Lower leg skin (tissue), 3 donors: ENCODE results near the gene COL27A1.

Experiments used
- POLR2A ChIP-seq, 2 donors: fragments of 450-650 bp; IDR thresholded peaks; one replicate each; pipeline ENCODE4 v1.6.1; 2016 to 2017; ENCODE audit warnings: antibody characterized with exemption in 2 of 2, mild to moderate bottlenecking in 1 of 2, moderate library complexity in 1 of 2
- TF ChIP-seq, protein P1 (sequence below), 3 donors: fragments of 450-650 bp; IDR thresholded peaks; one replicate each; pipeline ENCODE4 v1.5.1; 2016; ENCODE audit warnings: antibody characterized with exemption in 3 of 3, mild to moderate bottlenecking in 3 of 3, moderate library complexity in 2 of 3

DNA sequence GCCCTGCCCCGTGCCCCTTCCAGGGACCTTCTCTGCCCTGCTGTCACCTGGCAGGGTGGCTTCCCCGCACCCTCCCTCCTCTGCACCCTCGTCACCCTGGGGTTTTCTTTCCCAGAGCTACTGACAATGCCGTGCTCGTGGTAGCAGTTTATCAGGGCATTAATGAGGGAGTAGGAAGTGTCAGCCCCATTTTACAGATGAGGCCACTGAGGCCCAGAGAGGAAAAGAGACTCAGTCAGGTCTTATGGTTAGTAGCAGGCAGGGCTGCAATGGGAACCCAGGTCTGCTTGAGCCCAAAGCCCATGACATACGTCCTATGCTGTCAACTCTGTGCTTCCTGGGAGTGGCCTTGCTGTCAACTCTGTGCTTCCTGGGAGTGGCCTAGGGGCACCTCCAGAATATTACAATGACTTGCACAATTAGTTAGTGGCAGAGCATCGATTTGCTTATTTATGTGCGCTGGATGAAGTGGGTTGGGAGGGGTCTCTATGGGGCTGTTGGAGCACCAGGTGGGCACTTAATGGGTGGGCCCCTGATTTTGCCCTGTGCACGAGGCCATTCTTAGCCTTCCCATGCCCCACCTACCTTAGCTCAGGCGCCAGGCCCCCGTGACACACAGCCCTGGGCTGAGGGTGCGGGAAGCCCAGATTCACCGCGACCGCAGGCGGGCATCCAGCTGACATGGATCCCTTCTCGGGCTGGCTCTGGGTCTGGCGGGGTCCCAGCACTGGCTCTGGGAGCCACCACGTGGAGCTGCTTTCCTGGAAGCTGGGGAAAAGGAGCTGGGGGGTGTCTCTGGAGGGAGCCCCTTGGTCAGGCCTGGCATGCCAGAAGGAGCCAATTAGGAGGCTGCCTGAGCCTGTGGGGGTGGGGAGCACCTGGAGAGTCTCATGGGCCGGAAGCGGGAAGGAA lies 85.6 kb downstream of the COL27A1 start:
- TF ChIP-seq, protein P1, sequence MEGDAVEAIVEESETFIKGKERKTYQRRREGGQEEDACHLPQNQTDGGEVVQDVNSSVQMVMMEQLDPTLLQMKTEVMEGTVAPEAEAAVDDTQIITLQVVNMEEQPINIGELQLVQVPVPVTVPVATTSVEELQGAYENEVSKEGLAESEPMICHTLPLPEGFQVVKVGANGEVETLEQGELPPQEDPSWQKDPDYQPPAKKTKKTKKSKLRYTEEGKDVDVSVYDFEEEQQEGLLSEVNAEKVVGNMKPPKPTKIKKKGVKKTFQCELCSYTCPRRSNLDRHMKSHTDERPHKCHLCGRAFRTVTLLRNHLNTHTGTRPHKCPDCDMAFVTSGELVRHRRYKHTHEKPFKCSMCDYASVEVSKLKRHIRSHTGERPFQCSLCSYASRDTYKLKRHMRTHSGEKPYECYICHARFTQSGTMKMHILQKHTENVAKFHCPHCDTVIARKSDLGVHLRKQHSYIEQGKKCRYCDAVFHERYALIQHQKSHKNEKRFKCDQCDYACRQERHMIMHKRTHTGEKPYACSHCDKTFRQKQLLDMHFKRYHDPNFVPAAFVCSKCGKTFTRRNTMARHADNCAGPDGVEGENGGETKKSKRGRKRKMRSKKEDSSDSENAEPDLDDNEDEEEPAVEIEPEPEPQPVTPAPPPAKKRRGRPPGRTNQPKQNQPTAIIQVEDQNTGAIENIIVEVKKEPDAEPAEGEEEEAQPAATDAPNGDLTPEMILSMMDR (IDR thresholded peaks at IDR 0.05): no peak
- no peak for TF ChIP-seq POLR2A (IDR thresholded peaks at IDR 0.05)
